Measurements from ENCODE around the gene UBAC2.
"Not testable (repeated sequence)": the region's sequence is repeated elsewhere in the genome, so short reads cannot be mapped to it uniquely, and the experiment has no call there.

The UBAC2 gene

DNA sequence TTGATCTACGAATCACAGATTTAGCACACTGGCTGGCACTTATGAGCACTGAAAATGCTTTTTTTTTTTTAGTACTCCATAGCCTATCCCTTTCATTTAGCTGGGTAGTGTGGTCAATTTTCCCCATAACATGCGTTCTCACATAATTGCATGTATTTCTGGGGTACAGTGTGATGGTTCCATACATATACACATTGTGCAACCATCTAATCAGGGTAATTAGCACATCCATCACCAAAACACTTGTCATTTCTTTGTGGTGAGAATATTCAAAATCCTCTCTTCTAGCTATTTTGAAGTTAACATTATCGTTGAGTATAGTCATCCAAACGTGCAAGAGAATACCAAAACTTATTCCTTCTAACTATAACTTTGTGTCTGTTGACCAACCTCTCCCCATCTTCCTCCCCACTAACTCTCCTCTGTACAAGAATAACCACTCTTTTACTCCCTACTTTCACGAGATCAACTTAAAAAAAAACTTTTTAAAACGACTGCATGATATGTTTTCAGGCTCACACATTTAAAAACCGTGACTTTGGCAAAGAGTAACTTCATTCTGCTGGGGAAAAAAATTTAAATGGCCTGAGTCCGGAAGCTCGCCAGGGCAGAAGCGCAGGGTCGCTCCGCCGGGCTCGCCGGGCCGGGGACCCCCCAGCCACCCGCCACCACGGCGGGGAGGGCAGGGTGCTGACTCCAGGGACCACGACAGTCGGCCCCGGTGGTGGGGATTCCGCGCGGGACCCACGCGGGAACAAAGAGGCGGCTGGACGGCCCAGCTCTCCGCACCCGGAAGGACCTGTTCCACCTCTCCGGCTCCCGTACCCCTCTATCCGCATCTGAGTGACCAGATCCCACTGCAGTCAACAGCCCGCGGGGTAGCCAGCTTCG lies 868 bp upstream of the UBAC2 start:
- peaks cover 3% of the 10 kb centered on the region for H3K36me3 Mint-ChIP-seq
- H3K27ac Mint-ChIP-seq = peak overlapping the region; percentile 99
- peaks cover 60% of the 10 kb centered on the region for H3K4me1 Mint-ChIP-seq (ENCODE audit: low read depth)
- H3K9me3 Mint-ChIP-seq (ENCODE audit: low read depth) = no peaks in the 10 kb centered on the region
- H3K4me3 Mint-ChIP-seq = peak overlapping the region; percentile 98
- no peaks in the 10 kb centered on the region for H3K27me3 Mint-ChIP-seq

DNA sequence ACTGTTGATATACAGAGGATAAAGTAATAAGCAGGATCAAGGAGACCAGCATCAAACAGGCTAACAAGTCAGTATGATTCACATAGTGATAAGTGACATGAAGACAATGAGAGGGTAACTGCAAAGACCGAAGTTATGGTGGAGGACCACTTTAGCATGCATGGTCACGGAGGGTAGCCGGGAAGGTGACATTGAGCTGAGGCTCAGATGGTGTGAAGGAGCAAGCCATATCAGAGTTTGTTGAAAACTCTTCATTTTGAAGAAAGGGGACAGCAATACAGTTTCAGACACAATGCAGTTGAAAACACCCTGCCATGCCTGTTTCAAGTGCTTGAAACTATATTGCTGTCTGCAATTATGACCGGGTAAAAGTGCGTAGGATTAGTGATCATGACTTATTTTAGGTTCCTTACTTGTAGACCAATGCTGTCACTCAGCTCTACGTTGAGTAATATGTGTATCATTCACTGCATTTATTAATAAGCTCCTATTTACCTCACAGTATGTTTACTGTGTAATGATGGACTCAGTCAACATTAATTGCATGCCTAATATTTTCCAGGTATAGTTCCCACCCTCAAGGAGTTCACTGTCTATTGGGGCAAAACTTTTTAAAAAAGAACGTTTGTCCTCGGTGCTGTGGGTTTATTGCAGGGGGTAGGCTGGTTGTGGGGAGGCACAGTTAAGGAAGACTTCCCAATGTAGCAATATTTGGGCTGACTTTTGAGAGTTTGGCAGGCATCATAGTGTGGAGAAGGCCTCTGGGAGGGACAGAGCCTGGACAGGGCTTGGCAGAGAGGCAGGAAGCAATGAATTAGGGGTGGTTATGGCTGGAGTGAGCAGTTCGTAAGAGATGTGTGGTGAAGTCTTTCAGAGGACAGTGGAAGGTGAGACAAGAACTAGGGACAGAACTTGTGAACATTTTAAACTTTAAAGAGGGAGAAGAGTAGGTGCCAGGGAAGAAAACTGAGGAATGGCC lies 3.2 kb downstream of the UBAC2 start:
- peaks cover 75% of the 10 kb centered on the region for H3K4me1 Mint-ChIP-seq (ENCODE audit: low read depth)
- peak overlapping the region; percentile 93 for H3K27ac Mint-ChIP-seq
- peaks cover 10% of the 10 kb centered on the region for H3K36me3 Mint-ChIP-seq
- H3K4me3 Mint-ChIP-seq = peak overlapping the region; percentile 83
- H3K27me3 Mint-ChIP-seq = no peaks in the 10 kb centered on the region
- H3K9me3 Mint-ChIP-seq (ENCODE audit: low read depth) = no peaks in the 10 kb centered on the region

DNA sequence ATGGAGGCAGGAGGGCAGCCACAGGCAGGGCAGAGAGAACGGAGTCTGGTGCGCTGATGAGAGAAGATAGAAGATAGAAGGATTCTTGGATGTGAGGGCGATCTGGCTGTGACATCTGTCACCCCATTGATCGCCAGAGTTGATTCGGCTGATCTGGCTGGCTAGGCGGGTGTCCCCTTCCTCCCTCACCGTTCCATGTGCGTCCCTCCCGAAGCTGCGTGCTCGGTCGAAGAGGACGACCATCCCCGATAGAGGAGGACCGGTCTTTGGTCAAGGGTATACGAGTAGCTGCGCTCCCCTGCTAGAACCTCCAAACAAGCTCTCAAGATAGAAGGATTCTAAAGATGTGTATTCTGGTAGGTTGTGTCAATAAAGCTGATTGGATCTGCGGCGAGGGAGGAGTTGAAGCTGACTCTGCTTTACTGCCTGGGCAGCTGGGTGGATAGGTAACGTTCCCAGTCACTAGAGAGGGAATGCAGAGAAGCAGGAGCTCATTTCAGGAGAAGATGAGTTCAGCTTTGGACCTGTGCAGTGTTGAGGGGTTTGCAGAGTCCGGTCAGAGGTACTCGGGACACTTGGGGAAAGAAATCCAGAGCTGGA lies 5.1 kb downstream of the UBAC2 start:
- Mint-ChIP-seq H3K27ac (peak overlapping the region; percentile 66), H3K9me3 (ENCODE audit: low read depth) (no peaks in the 10 kb centered on the region), H3K4me3 (peak overlapping the region; percentile 83), H3K36me3 (peaks cover 10% of the 10 kb centered on the region), H3K4me1 (ENCODE audit: low read depth) (peaks cover 75% of the 10 kb centered on the region), H3K27me3 (no peaks in the 10 kb centered on the region)

DNA sequence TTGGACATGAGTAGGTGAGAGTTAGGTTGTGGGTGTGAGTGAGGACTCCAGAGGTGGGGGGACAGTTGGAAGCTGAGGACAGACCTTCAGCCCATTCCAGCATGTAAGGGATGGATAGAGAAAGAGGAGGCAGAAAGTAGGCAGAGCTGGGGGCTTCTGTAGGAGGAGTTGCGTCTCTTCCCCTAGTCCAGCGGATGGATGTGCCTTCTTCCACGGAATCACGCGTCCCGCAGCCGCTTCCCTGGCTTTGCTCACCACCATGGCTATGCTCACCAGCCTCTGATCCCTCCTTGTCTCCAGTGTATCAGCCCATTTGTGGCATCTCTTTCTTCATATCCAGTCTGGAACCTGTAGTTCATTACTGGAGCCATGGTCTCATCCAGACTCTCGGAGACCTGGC lies 5.6 kb downstream of the UBAC2 start:
- Mint-ChIP-seq H3K27ac (peak overlapping the region; percentile 66), H3K36me3 (peaks cover 14% of the 10 kb centered on the region), H3K4me1 (ENCODE audit: low read depth) (peaks cover 80% of the 10 kb centered on the region), H3K27me3 (no peaks in the 10 kb centered on the region), H3K4me3 (peak overlapping the region; percentile 83), H3K9me3 (ENCODE audit: low read depth) (no peaks in the 10 kb centered on the region)

DNA sequence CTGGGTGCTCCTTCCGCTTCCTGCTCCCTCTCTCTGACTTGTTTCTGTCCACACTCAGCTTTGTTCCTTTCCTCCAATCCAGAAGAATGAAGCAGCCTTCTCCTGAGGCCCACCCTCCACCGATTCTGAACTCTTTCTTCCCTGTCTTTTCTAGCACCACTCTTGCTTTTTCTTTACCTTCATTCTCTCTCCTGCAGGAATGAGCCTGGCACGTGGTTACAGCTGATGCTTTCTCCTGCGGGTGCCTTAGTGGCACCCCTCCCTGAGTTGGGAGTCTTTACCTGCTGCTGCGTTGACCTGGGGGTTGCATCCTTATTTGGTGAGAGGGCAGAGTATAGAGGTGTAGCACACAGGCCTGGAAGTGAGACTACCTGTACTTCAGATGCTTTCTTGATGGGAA lies 6.2 kb downstream of the UBAC2 start:
- peak overlapping the region; percentile 64 for H3K4me3 Mint-ChIP-seq
- H3K27ac Mint-ChIP-seq = peak overlapping the region; percentile 73
- peaks cover 16% of the 10 kb centered on the region for H3K36me3 Mint-ChIP-seq
- H3K4me1 Mint-ChIP-seq (ENCODE audit: low read depth) = peaks cover 83% of the 10 kb centered on the region
- no peaks in the 10 kb centered on the region for H3K27me3 Mint-ChIP-seq
- no peaks in the 10 kb centered on the region for H3K9me3 Mint-ChIP-seq (ENCODE audit: low read depth)

DNA sequence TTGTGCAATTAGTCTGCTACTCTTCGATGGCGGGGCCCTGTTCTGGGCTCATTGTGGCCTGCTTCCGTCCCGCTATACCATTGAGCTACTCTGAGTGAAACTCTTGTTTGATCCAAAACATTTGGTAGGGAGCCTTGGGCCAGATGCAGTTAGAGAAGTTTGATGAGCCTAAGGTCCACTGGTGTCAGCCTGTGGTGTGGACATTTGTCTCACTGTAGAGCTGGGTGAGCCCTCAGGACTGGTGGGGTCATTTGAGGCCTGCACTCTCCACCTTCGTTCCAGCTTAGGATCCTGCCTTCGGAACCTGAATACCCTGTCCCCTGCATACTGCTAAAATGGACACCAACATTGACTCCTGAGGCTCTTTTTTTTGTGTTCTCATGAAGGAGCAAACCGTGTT lies 6.9 kb downstream of the UBAC2 start:
- Mint-ChIP-seq H3K9me3 (ENCODE audit: low read depth) (no peaks in the 10 kb centered on the region), H3K36me3 (peaks cover 18% of the 10 kb centered on the region), H3K4me3 (peak overlapping the region; percentile 52), H3K4me1 (ENCODE audit: low read depth) (peaks cover 83% of the 10 kb centered on the region), H3K27me3 (no peaks in the 10 kb centered on the region), H3K27ac (no peak overlapping the region)

DNA sequence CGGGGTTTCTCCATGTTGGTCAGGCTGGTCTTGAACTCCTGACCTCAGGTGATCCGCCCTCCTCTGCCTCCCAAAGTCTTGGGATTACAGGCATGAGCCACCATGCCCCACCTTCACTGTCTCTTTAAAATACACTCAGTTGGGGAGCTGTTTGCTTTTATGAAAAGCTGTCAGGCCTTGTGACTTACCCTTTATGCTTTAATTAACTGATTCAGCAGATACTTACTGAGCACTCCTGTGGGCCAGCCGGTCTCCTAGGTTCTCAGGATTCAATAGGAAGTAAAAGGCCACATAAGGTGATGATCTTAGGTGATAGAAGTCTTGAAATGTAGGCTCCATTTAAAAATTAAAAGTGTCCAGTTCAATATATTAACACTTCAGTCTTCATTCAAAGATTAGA lies 7.5 kb downstream of the UBAC2 start:
- Mint-ChIP-seq H3K36me3 (peaks cover 18% of the 10 kb centered on the region), H3K4me1 (ENCODE audit: low read depth) (peaks cover 85% of the 10 kb centered on the region), H3K27me3 (no peaks in the 10 kb centered on the region)

DNA sequence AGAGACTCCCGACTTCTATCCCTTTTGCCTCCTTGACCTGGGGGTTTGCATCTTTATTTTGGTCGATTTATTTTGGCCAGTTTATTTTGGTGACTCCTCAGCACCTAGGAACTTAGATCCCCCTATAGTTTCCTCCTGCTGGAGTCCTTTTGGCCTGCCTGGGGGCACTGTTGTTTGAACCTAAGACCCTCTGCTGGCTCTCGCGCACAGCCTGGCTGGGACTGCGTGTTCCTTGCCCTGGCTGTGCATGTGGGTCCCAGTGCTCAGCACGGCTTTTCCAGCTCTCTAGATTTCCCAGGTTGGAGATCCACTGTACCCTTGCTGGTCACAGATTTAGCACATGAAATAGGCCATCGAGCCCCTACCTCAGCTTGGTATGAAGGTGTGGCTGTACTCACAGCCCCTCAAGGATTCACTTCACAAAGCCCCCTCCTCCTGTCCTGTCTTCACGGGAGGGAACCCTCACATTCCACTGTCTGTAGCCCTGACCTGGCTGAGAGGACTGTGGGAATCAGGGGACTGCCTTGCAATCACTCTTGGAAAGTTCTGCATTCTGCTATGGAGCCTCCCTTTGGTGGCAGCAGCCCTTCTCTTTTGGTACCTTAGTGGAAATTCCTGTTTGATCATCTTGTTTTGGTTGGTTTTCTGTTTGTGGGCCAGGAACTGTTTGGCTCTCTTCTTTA lies 8.3 kb downstream of the UBAC2 start:
- H3K27ac Mint-ChIP-seq = peak overlapping the region; percentile 73
- peaks cover 82% of the 10 kb centered on the region for H3K4me1 Mint-ChIP-seq (ENCODE audit: low read depth)
- peak overlapping the region; percentile 28 for H3K4me3 Mint-ChIP-seq
- no peaks in the 10 kb centered on the region for H3K27me3 Mint-ChIP-seq
- peaks cover 18% of the 10 kb centered on the region for H3K36me3 Mint-ChIP-seq
- H3K9me3 Mint-ChIP-seq (ENCODE audit: low read depth) = no peaks in the 10 kb centered on the region

More for the DNA sequence above, 7.5 kb downstream of the UBAC2 start:
- H3K4me3 Mint-ChIP-seq = no peak overlapping the region
- no peaks in the 10 kb centered on the region for H3K9me3 Mint-ChIP-seq (ENCODE audit: low read depth)
- H3K27ac Mint-ChIP-seq = no peak overlapping the region

DNA sequence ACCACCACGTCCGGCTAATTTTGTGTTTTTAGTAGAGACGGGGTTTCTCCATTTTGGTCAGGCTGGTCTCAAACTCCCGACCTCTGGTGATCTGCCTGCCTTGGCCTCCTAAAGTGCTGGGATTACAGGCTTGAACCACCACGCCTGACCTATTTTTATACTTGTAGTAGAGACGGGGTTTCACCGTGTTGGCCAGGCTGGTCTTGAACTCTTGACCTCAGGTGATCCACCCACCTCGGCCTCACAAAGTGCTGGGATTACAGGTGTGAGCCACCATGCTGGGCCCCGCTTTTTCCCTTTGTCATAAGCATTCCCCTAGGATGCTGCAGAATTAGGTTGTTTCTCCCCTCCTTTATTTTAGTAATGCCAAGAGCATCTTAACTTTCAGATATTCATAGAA lies 10.0 kb downstream of the UBAC2 start:
- peaks cover 21% of the 10 kb centered on the region for H3K36me3 Mint-ChIP-seq
- not testable (repeated sequence) for H3K9me3 Mint-ChIP-seq (ENCODE audit: low read depth)
- H3K4me3 Mint-ChIP-seq = peak overlapping the region; percentile 65

DNA sequence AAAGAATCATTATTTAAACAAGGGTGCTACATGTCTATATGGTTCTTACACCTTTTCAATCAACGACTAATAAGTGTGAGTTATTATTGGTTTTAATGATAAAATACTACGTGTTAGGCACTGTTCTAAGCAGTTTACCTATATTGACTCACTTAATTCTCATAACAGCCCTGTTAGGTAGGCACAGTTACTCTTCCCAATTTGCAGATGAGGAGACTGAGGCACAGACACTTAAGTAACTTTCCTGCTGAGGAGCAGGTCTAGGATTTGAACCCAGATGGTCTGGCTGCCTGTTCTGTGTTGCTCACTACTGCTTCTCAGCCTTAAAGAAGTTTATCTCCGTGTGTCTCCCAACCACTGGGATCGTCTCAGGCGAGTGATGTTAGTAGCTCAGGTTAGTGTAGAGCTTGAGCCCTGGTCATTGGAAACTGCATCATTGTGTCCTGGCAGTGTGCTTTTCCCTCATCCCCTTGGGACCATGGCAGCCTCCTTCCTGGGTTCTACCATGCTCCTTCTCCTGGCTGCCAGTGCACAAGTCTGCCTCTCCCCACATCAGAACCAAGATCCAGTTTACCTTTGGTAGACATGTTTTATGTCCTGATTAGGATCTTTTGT lies 10.9 kb downstream of the UBAC2 start:
- peak overlapping the region; percentile 65 for H3K4me3 Mint-ChIP-seq
- H3K27me3 Mint-ChIP-seq = no peaks in the 10 kb centered on the region
- H3K4me1 Mint-ChIP-seq (ENCODE audit: low read depth) = peaks cover 78% of the 10 kb centered on the region
- peaks cover 17% of the 10 kb centered on the region for H3K36me3 Mint-ChIP-seq
- H3K27ac Mint-ChIP-seq = peak overlapping the region; percentile 86
- no peaks in the 10 kb centered on the region for H3K9me3 Mint-ChIP-seq (ENCODE audit: low read depth)

More for the DNA sequence above, 10.0 kb downstream of the UBAC2 start:
- not testable (repeated sequence) for H3K27me3 Mint-ChIP-seq
- Mint-ChIP-seq H3K27ac (peak overlapping the region; percentile 86), H3K4me1 (ENCODE audit: low read depth) (peaks cover 83% of the 10 kb centered on the region)

DNA sequence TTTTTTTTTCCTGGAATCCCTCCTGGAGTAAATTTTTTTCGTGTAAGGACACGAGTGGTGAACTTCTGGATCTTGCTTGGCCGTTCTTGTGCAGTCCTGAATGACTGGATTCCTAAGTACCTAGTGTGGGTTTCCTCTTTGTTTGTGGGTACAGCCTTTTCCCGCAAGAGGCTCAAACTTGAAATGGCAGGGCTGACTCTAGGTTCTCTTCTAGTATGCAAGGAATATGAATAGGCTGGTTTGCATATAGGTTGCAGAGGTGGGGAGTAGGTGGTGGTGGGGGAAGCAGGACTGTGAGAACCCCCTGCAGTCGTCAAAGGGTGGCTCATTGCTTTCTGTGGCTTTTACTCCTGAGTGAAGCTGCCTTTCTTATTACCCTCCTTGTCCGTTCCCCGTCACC lies 13.6 kb downstream of the UBAC2 start:
- Mint-ChIP-seq H3K36me3 (peaks cover 14% of the 10 kb centered on the region), H3K4me3 (peak overlapping the region; percentile 82), H3K4me1 (ENCODE audit: low read depth) (peaks cover 79% of the 10 kb centered on the region), H3K27ac (peak overlapping the region; percentile 92), H3K9me3 (ENCODE audit: low read depth) (no peaks in the 10 kb centered on the region), H3K27me3 (no peaks in the 10 kb centered on the region)

DNA sequence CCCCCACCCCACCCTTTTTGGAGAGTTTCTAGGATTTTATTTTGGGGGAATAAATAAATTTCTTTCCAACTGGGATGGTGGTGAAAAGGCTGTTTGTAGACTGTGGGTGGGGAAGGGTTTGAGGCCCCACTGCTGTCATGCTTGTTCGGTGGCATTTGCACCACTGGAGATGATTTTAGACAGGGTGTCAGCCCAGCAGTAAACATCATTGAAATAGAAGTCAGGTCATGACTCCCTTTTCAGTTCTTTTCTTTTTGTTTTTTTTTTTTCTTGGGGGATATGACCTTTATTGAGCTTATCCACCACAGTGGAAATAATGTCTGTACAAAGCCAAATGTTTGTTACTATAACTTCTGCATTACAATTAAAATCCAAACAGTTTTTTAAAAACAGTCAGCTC lies 14.1 kb downstream of the UBAC2 start:
- H3K27me3 Mint-ChIP-seq = no peaks in the 10 kb centered on the region
- no peaks in the 10 kb centered on the region for H3K9me3 Mint-ChIP-seq (ENCODE audit: low read depth)
- H3K4me3 Mint-ChIP-seq = peak overlapping the region; percentile 82
- H3K27ac Mint-ChIP-seq = peak overlapping the region; percentile 92
- H3K36me3 Mint-ChIP-seq = peaks cover 14% of the 10 kb centered on the region
- peaks cover 80% of the 10 kb centered on the region for H3K4me1 Mint-ChIP-seq (ENCODE audit: low read depth)

DNA sequence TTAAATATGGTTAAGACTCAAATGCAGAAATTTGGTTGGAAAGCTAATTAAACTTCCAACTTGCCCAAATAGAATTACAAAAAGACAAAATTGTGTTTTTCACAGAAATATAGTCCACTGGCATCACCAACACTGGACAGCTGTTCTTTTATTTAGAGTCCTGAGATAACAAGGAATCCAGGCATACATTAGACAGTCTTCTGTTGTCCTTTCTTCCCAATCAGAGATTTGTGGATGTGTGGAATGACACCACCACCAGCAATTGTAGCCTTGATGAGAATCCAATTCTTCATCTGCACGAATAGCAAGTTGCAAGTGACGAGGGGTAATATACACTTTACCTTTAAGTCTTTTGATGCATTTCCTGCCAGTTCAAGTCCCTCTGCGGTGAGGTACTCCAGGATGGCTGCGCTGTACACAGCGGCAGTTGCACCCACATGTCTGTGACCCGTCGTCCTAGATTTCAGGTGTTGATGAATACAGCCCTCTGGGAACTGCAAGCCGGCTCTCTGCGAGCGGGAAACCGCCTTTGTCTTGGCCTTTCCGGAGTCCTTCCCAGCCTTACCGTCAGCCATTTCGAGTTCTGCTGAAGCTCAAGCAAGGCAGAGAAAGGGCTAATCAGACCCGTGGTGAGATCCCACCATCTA lies 14.7 kb downstream of the UBAC2 start:
- peaks cover 82% of the 10 kb centered on the region for H3K4me1 Mint-ChIP-seq (ENCODE audit: low read depth)
- H3K27ac Mint-ChIP-seq = peak overlapping the region; percentile 92
- peak overlapping the region; percentile 82 for H3K4me3 Mint-ChIP-seq
- H3K27me3 Mint-ChIP-seq = no peaks in the 10 kb centered on the region
- peaks cover 14% of the 10 kb centered on the region for H3K36me3 Mint-ChIP-seq
- no peaks in the 10 kb centered on the region for H3K9me3 Mint-ChIP-seq (ENCODE audit: low read depth)
